BJ (cell line): ENCODE results near the gene NFYC. TPM values are rescaled to one million over a fixed set of nuclear protein-coding genes. Genes with fewer than 3 reads are reported as not detected.
A peak's percentile ranks its signal among the peaks of the same experiment; 100 is the strongest.

ENCODE experiments used
- CTCF ChIA-PET: fragments of 350-600 bp; formaldehyde crosslinking; extraction: SDS; loops from one replicate; lab custom pipeline; 2021; ENCODE audit warnings: antibody characterized with exemption, inconsistent platforms; lab: Yijun Ruan, JAX
- POLR2A ChIA-PET: fragments of 300-600 bp; sonication (Branson Sonifier 250); formaldehyde crosslinking; extraction: SDS; loops from one replicate; lab custom pipeline; 2021; ENCODE audit warnings: antibody characterized with exemption; lab: Charles Lee
- DNase-seq: peaks from one replicate; pipeline ENCODE4 v3.0.0-alpha.2; 2011; ENCODE audit warnings: low read depth
- H3K27me3 ChIP-seq: 2 replicates; pipeline ENCODE4 v1.6.0; 2011; ENCODE audit warnings: low read length; ENCODE audit not compliant: control insufficient read depth, insufficient read depth
- H3K36me3 ChIP-seq: 2 replicates; pipeline ENCODE4 v1.5.1; 2011; ENCODE audit warnings: low read length; ENCODE audit not compliant: control insufficient read depth, insufficient read depth
- H3K4me3 ChIP-seq: 2 replicates; pipeline ENCODE4 v1.5.1; 2011; ENCODE audit warnings: low read depth, mild to moderate bottlenecking, control low read depth, low read length
- polyA plus RNA-seq: library from polyadenylated mRNA; depleted of rRNA; stranded (reverse); fragments of >200 nt; gene quantifications from 2 replicates; pipeline ENCODE4 v1.2.3, GENCODE V29; 2011
- TF ChIP-seq, protein P1 (sequence below): IDR thresholded peaks from 2 replicates; pipeline ENCODE4 v1.5.1; 2011; ENCODE audit warnings: low read depth, mild to moderate bottlenecking, control low read depth, inconsistent platforms, low read length, moderate library complexity; ENCODE audit not compliant: insufficient read depth

Gene NFYC
- polyA plus RNA-seq, 1 experiment, result 63.2 TPM

DNA sequence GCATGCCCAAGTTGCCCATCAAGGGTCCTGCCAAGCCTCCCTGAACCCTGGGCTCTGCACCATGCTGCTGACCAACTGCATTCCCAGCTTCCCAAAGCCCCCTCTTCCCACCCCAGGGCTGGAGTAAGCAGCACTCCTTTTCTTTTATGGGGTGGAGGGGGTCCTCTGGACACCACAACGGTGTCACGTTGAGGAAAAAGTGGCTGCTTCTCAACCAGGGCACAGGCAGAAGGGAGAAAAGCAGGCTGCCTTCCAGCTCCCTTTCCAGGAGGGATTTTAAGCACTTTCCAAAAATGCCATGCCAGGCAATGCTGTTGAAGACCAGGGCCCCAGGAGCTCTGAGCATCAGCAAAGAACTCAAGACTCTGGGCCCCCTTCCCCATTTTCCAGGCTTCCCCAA is 26.7 kb upstream of the NFYC start:
- TF ChIP-seq, protein P1, sequence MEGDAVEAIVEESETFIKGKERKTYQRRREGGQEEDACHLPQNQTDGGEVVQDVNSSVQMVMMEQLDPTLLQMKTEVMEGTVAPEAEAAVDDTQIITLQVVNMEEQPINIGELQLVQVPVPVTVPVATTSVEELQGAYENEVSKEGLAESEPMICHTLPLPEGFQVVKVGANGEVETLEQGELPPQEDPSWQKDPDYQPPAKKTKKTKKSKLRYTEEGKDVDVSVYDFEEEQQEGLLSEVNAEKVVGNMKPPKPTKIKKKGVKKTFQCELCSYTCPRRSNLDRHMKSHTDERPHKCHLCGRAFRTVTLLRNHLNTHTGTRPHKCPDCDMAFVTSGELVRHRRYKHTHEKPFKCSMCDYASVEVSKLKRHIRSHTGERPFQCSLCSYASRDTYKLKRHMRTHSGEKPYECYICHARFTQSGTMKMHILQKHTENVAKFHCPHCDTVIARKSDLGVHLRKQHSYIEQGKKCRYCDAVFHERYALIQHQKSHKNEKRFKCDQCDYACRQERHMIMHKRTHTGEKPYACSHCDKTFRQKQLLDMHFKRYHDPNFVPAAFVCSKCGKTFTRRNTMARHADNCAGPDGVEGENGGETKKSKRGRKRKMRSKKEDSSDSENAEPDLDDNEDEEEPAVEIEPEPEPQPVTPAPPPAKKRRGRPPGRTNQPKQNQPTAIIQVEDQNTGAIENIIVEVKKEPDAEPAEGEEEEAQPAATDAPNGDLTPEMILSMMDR, result no peak

DNA sequence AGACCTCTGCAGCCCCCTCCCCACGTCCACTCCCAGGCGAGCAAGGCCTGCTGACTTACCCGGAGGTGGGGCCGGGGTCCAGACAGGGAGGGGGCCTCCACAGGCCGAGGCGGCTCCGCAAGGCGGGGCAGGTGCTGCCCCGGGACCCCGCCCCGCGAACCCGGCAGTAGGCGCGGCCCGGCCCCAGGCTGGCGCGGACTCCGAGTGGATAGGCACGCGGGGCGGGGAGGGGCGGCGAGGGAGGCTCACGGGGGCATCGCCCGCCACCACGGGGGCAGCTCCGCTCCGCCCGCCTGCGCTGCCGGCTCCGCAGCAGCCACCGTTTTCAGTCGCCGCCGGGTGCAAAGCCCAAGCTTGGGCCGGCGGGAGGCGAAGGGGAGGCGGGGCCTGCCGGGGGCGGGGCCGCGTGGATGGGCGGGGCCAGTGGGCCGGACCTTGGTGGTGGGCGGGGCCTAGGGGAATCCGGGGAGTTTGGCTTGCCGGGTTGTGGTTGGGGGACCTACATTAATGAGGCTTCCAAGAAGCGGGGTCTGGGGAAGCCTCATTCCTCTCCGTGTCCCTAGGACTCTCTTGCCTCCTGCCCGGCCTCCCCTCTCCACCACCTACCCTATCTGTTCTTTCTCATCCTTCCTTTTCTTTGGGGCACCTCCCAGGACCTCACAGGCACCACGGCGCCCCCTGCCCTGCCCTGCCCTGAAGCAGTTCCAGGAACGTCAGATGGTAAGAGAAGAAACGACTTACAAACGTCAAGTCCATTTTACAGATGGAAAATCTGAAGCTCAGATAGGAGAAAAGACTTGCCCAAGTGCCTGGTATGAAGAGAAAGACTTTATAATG is 26.0 kb upstream of the NFYC start, which contains the start of gene RIMS3:
Gene RIMS3 (minus strand): TSS at position 348 of the 837 bp plus-strand sequence. CDS start 23,757 bp downstream, outside the sequence.
- ChIA-PET CTCF (interaction anchor here (1.2 kb wide), 1 partner anchor 182 kb away, joined by 4 read pairs; no protein-coding TSS in a partner anchor), POLR2A (no interaction called here)
- peaks cover 15% of the 10 kb centered on the region for H3K27me3 ChIP-seq
- no peaks in the 10 kb centered on the region for H3K36me3 ChIP-seq
- DNase-seq, result no peak
- peak within 1 kb of the TSS; percentile 44 for H3K4me3 ChIP-seq
- TF ChIP-seq, protein P1, result 0 out of 2 replicates have a peak, but pooled peaks have one; percentile 18

More for the DNA sequence above, 26.7 kb upstream of the NFYC start:
- H3K36me3 ChIP-seq, result no peaks in the 10 kb centered on the region
- POLR2A ChIA-PET, result no interaction called here
- CTCF ChIA-PET, result interaction anchor here (0.6 to 1.2 kb wide), 2 partner anchors 183 to 288 kb away, joined by 3 to 4 read pairs; no protein-coding TSS in a partner anchor
- no peak overlapping the region; the same call in 1 of the 2 replicates for H3K4me3 ChIP-seq
- no peak for DNase-seq
- peaks cover 15% of the 10 kb centered on the region for H3K27me3 ChIP-seq

DNA sequence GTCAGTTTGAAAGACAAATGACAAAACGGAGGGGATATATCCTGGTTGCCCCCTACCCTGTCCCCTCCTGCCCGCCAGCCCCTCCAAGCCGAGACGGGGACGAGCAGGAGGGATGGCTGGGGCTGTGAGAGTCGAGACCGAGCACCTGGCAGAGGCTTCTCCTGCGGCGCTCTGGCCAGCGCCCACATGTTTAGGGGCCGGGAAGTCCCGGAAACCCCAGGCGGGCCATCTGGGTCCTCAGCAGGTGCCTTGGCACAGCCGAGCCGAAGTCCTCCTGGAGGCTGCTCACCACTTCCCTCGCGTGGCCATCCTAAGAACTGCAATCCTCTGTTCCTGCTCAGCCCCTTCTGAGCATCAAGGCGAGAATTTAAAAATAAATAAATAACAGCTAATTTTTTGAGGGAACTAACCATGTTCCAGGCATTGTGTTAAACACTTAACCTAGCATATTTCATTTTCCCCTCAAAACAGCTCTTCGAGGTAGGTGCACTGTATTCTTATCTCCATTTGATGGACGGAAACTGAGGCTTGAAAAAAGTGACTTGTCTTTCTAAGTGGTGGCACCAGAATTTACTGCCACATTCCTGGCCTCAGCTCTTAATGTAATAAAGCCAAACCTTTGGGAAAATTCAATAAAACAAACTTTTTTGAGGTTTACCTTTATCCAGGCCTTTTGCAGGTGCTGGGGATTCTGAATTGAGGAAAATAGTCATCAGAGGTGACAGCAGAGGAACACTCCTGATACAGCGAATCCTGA is 22.6 kb upstream of the NFYC start:
- TF ChIP-seq, protein P1, result peak; percentile 98
- Histone ChIP-seq H3K4me3 (no peak overlapping the region), H3K36me3 (no peaks in the 10 kb centered on the region), H3K27me3 (peaks cover 9% of the 10 kb centered on the region; the same call in 1 of the 2 replicates)
- DNase-seq, result no peak
- ChIA-PET POLR2A (no interaction called here), CTCF (interaction anchor here (0.6 to 2.2 kb wide), 15 partner anchors 9 to 282 kb away, joined by 3 to 16 read pairs (median 5); partner anchors contain the start of gene NFYC)

DNA sequence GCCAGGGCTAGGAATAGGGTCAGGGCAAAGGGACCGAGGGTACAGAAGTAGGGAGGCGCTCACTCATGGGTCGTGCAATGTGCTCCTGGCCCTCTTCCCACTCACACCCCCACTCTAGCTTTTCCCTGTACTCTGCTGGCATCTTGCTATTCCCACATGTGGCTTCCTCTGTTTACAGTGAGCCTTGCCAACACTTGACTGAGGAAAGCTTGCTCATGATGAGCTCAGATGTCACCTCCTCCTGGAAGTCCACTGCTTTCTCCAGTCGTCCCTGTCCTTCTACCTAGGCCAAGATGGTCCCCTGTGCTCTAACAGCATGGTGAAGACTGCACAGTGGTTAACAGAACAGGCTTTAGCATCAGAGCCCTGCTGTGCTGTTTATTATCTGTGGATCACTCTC is 18.1 kb upstream of the NFYC start:
- POLR2A ChIA-PET, result no interaction called here
- no peak for DNase-seq

More for the DNA sequence above, 18.1 kb upstream of the NFYC start:
- CTCF ChIA-PET, result interaction anchor here (1.0 to 1.7 kb wide), 3 partner anchors 11 to 101 kb away, joined by 3 to 7 read pairs (median 6); no protein-coding TSS in a partner anchor
- TF ChIP-seq, protein P1, result no peak
- H3K4me3 ChIP-seq, result no peak overlapping the region
- no peaks in the 10 kb centered on the region for H3K36me3 ChIP-seq
- peaks cover 5% of the 10 kb centered on the region for H3K27me3 ChIP-seq
